Activated CD8-positive, alpha-beta T cell treated with anti-CD3 and anti-CD28 coated beads for 36 hours (primary cell): ENCODE data around the gene CCDC188. TPM values are rescaled to one million over a fixed set of nuclear protein-coding genes. Genes with fewer than 3 reads are reported as not detected.

Experiments
- ATAC-seq: fragments of 200-7000 bp; cut with Tn5 transposase; one replicate; pipeline ENCODE4 v1.10.0; 2021; ENCODE audit warnings: mild to moderate bottlenecking, moderate library complexity
- CTCF ChIA-PET: fragments of 350-600 bp; sonication (Branson Sonifier 250); formaldehyde crosslinking; loops from one replicate; lab custom pipeline; 2021; ENCODE audit warnings: antibody characterized with exemption; lab: Charles Lee
- POLR2A ChIA-PET: fragments of 350-600 bp; sonication (Branson Sonifier 250); formaldehyde crosslinking; loops from one replicate; lab custom pipeline; 2021; ENCODE audit warnings: antibody characterized with exemption; lab: Charles Lee
- DNase-seq: peaks from one replicate; pipeline ENCODE4 v3.0.0-alpha.2; 2020
- H3K27ac Mint-ChIP-seq: one replicate; pipeline ENCODE4 v1.8.0; 2021; ENCODE audit warnings: mild to moderate bottlenecking, mixed read lengths
- H3K27me3 Mint-ChIP-seq: one replicate; pipeline ENCODE4 v1.8.0; 2021; ENCODE audit warnings: mixed read lengths
- H3K36me3 Mint-ChIP-seq: one replicate; pipeline ENCODE4 v1.8.0; 2021; ENCODE audit warnings: low read depth, mixed read lengths
- H3K4me1 Mint-ChIP-seq: one replicate; pipeline ENCODE4 v1.8.0; 2021; ENCODE audit warnings: low read depth, mixed read lengths
- H3K4me3 Mint-ChIP-seq: one replicate; pipeline ENCODE4 v1.8.0; 2021; ENCODE audit warnings: mild to moderate bottlenecking, moderate library complexity, mixed read lengths
- H3K9me3 Mint-ChIP-seq: one replicate; pipeline ENCODE4 v1.8.0; 2021; ENCODE audit warnings: mixed read lengths
- intact Hi-C: fragments of 100-400 bp; cut with micrococcal nuclease; formaldehyde crosslinking; loops from one replicate; pipeline ENCODE4 v1.10.0; 2022
- total RNA-seq, 2 experiments: library from RNA; stranded (reverse); gene quantifications; one replicate each; pipeline ENCODE4 v1.2.3, GENCODE V29; 2021
- TF ChIP-seq, protein P1 (sequence below): fragments of 200-600 bp; IDR thresholded peaks from one replicate; pipeline ENCODE4 v1.8.0; 2022; ENCODE audit warnings: antibody characterized with exemption, mild to moderate bottlenecking

Gene CCDC188
- total RNA-seq, 2 experiments from 2014 or later, result not detected

- Mint-ChIP-seq H3K4me3 (no peak overlapping the region), H3K36me3 (peaks cover 3% of the 10 kb centered on the region), H3K27me3 (no peaks in the 10 kb centered on the region), H3K27ac (no peak overlapping the region), H3K4me1 (peaks cover 17% of the 10 kb centered on the region), H3K9me3 (no peaks in the 10 kb centered on the region)
- ChIA-PET CTCF (no interaction called here), POLR2A (no interaction called here)
- intact Hi-C loops, result no loop called here
- DNase-seq, result no peak
- ATAC-seq, result no peak
- TF ChIP-seq, protein P1, sequence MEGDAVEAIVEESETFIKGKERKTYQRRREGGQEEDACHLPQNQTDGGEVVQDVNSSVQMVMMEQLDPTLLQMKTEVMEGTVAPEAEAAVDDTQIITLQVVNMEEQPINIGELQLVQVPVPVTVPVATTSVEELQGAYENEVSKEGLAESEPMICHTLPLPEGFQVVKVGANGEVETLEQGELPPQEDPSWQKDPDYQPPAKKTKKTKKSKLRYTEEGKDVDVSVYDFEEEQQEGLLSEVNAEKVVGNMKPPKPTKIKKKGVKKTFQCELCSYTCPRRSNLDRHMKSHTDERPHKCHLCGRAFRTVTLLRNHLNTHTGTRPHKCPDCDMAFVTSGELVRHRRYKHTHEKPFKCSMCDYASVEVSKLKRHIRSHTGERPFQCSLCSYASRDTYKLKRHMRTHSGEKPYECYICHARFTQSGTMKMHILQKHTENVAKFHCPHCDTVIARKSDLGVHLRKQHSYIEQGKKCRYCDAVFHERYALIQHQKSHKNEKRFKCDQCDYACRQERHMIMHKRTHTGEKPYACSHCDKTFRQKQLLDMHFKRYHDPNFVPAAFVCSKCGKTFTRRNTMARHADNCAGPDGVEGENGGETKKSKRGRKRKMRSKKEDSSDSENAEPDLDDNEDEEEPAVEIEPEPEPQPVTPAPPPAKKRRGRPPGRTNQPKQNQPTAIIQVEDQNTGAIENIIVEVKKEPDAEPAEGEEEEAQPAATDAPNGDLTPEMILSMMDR, result no peak
Measured at GRCh38 chr22:20140107-20140445, 10.8 kb downstream of the CCDC188 start.

DNA sequence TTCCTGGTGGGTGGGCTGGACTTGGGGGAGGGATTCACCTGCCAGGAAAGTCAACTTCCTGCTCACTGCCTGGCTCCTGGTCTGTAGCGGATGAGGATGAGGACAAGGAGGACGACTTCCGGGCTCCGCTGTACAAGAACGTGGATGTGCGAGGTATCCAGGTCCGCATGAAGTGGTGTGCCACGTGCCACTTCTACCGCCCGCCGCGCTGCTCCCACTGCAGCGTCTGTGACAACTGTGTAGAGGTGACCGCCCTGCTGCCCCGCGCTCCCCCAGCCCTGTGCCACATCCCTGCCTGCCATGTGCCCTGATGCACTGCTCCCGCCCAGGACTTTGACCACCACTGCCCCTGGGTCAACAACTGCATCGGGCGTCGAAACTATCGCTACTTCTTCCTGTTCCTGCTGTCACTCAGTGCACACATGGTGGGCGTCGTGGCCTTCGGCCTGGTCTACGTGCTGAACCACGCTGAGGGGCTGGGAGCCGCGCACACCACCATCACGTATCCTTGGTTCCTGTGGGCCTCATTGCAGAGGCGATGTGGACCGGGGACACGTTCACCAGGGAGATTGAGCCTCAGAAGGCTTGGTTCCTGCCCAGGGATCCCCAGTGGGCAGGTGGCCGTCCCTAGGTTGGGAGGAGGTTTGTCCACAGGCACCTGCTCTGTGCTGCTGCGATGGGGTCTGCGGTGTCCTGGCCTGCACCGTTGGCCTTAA, 11.3 kb downstream of the CCDC188 start:
- no peak for ATAC-seq
- ChIA-PET CTCF (no interaction called here), POLR2A (no interaction called here)
- H3K4me3 Mint-ChIP-seq, result no peak overlapping the region
- H3K36me3 Mint-ChIP-seq, result peaks cover 3% of the 10 kb centered on the region
- intact Hi-C loops, result no loop called here
- TF ChIP-seq, protein P1, result no peak
- peaks cover 18% of the 10 kb centered on the region for H3K4me1 Mint-ChIP-seq
- DNase-seq, result no peak
- no peaks in the 10 kb centered on the region for H3K27me3 Mint-ChIP-seq
- H3K9me3 Mint-ChIP-seq, result no peaks in the 10 kb centered on the region
- no peak overlapping the region for H3K27ac Mint-ChIP-seq

GRCh38 chr22:20138868-20139267, 12.0 kb downstream of the CCDC188 start:
- ChIA-PET POLR2A (no interaction called here), CTCF (no interaction called here)
- TF ChIP-seq, protein P1, result no peak
- DNase-seq (no peak), ATAC-seq (no peak)
- H3K27ac Mint-ChIP-seq, result no peak overlapping the region
- peaks cover 3% of the 10 kb centered on the region for H3K36me3 Mint-ChIP-seq
- H3K4me3 Mint-ChIP-seq, result no peak overlapping the region
- no peaks in the 10 kb centered on the region for H3K9me3 Mint-ChIP-seq
- intact Hi-C loops, result no loop called here
- H3K4me1 Mint-ChIP-seq, result peaks cover 25% of the 10 kb centered on the region
- H3K27me3 Mint-ChIP-seq, result no peaks in the 10 kb centered on the region

GRCh38 chr22:20138417-20138738, 12.5 kb downstream of the CCDC188 start:
- intact Hi-C loops, result no loop called here
- Mint-ChIP-seq H3K36me3 (peaks cover 3% of the 10 kb centered on the region), H3K4me3 (no peak overlapping the region), H3K27me3 (no peaks in the 10 kb centered on the region), H3K27ac (no peak overlapping the region), H3K4me1 (peaks cover 29% of the 10 kb centered on the region), H3K9me3 (no peaks in the 10 kb centered on the region)
- ChIA-PET POLR2A (no interaction called here), CTCF (no interaction called here)
- ATAC-seq, result no peak
- TF ChIP-seq, protein P1, result no peak
- no peak for DNase-seq

DNA sequence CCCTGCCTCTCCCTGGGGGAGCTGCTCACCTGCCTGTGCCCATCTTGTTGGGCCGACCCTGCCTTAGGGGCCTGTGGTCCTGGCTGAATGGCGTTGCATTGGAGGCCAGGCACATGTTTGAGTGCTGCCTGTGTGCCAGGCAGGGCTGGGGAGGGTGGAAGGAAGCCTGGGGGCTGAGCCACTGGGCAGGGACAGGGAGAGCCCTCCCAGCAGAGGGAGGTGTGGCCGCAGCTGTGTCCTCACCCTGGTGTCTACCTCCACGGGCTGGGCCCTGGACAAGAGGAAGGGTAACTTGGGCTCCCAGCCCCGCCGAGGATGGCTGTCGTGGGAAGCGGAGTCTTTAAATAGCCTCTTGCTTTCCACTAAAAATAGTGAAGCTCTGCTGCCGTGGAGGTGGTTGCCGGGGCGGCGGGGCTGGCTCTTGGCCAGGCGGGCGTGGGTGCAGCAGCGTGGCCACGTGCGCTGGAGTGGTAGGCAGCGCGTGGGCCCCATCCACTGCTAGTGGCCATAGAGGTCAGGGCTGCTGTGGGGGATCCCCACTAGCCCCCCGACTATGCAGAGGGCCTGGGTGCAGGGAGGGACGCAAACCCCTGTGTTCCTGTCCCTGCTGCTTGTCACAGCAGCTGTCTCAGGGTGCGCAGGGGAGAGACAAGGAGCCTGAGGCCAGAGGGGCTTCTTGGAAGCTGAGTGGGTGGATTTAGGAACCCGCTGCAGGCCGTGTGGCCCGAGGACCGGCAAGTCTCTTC, 13.0 kb downstream of the CCDC188 start:
- Mint-ChIP-seq H3K4me1 (peaks cover 34% of the 10 kb centered on the region), H3K4me3 (no peak overlapping the region), H3K36me3 (peaks cover 3% of the 10 kb centered on the region), H3K27ac (no peak overlapping the region), H3K27me3 (no peaks in the 10 kb centered on the region), H3K9me3 (no peaks in the 10 kb centered on the region)
- intact Hi-C loops, result no loop called here
- DNase-seq, result no peak
- ATAC-seq, result no peak
- ChIA-PET POLR2A (interaction anchor here (0.9 to 1.8 kb wide), 2 partner anchors 14 to 20 kb away, joined by 3 to 4 read pairs; no protein-coding TSS in a partner anchor), CTCF (interaction anchor here (1.2 kb wide), 1 partner anchor 9 kb away, joined by 3 read pairs; no protein-coding TSS in a partner anchor)
- TF ChIP-seq, protein P1, result no peak
